Umbilical cord (tissue), 2 donors: ENCODE results near the gene COL9A1. TPM values are rescaled to one million over a fixed set of nuclear protein-coding genes. Genes with fewer than 3 reads are reported as not detected.
A peak's percentile ranks its signal among the peaks of the same experiment; 100 is the strongest.
"Not testable (repeated sequence)": the region's sequence is repeated elsewhere in the genome, so short reads cannot be mapped to it uniquely, and the experiment has no call there.

Experiments
- DNase-seq: peaks from one replicate; pipeline ENCODE4 v3.0.0-alpha.2; 2015; ENCODE audit warnings: low spot score
- total RNA-seq: library from RNA; depleted of rRNA; stranded (reverse); fragments of >200 nt; gene quantifications from one replicate; pipeline ENCODE4 v1.2.3, GENCODE V29; 2014; ENCODE audit warnings: low replicate concordance; ENCODE audit not compliant: insufficient read depth

COL9A1 gene
- 9.4 TPM for total RNA-seq

GRCh38 chr6:70303034-70303525 lies at the start of gene COL9A1:
COL9A1 (minus strand) TSS chr6:70303084; CDS start chr6:70302924, 160 bp downstream.
- no peak for DNase-seq

GRCh38 chr6:70351461-70351860 lies 48.6 kb upstream of the COL9A1 start:
- DNase-seq, result no peak

GRCh38 chr6:70345619-70346018 lies 42.7 kb upstream of the COL9A1 start:
- DNase-seq, result no peak

- DNase-seq, result no peak
Measured at GRCh38 chr6:70343313-70343712, 40.4 kb upstream of the COL9A1 start.

GRCh38 chr6:70339810-70340209 lies 36.9 kb upstream of the COL9A1 start:
- DNase-seq, result not testable (repeated sequence)

GRCh38 chr6:70338775-70339174 lies 35.9 kb upstream of the COL9A1 start:
- no peak for DNase-seq

- no peak for DNase-seq
Measured at GRCh38 chr6:70337743-70338105, 34.8 kb upstream of the COL9A1 start.

- no peak for DNase-seq
Measured at GRCh38 chr6:70336996-70337742, 34.3 kb upstream of the COL9A1 start.

- no peak for DNase-seq
Measured at GRCh38 chr6:70327036-70327435, 24.2 kb upstream of the COL9A1 start.

- DNase-seq, result no peak
Measured at GRCh38 chr6:70325009-70325408, 22.1 kb upstream of the COL9A1 start.

GRCh38 chr6:70317799-70318198 lies 14.9 kb upstream of the COL9A1 start:
- DNase-seq, result not testable (repeated sequence)

GRCh38 chr6:70315079-70315751 lies 12.3 kb upstream of the COL9A1 start:
- DNase-seq, result no peak

GRCh38 chr6:70314296-70314695 lies 11.4 kb upstream of the COL9A1 start:
- DNase-seq, result peak; percentile 21

GRCh38 chr6:70312165-70312745 lies 9.4 kb upstream of the COL9A1 start:
- DNase-seq, result no peak

GRCh38 chr6:70310063-70310694 lies 7.3 kb upstream of the COL9A1 start:
- DNase-seq, result peak; percentile 54

- DNase-seq, result no peak
Measured at GRCh38 chr6:70309243-70309642, 6.4 kb upstream of the COL9A1 start.

GRCh38 chr6:70308142-70308541 lies 5.3 kb upstream of the COL9A1 start:
- not testable (repeated sequence) for DNase-seq

- no peak for DNase-seq
Measured at GRCh38 chr6:70307008-70307407, 4.1 kb upstream of the COL9A1 start.

- DNase-seq, result no peak
Measured at GRCh38 chr6:70304616-70305015, 1.7 kb upstream of the COL9A1 start.

- no peak for DNase-seq
Measured at GRCh38 chr6:70299456-70299855, 3.4 kb downstream of the COL9A1 start.

GRCh38 chr6:70298068-70298467 lies 4.8 kb downstream of the COL9A1 start:
- DNase-seq, result no peak

GRCh38 chr6:70292193-70292592 lies 10.7 kb downstream of the COL9A1 start:
- DNase-seq, result no peak
